SHP77 treated with DMSO at 0.1 percent for 48 hours (cell line): ENCODE measurements around the gene GIPC2.
"Not testable (repeated sequence)": the region's sequence is repeated elsewhere in the genome, so short reads cannot be mapped to it uniquely, and the experiment has no call there.

Experiments used
- DNase-seq: peaks from one replicate; lab custom pipeline; 2025; lab: John Stamatoyannopoulos, UW

The GIPC2 gene

GRCh38 chr1:78095593-78095992, 49.8 kb downstream of the GIPC2 start:
- no peak for DNase-seq

- no peak for DNase-seq
These were observed 50.3 kb downstream of the GIPC2 start for GRCh38 chr1:78096017-78096416.

- no peak for DNase-seq
These were observed 51.2 kb downstream of the GIPC2 start for GRCh38 chr1:78096976-78097375.

GRCh38 chr1:78101051-78101450, 55.3 kb downstream of the GIPC2 start:
- no peak for DNase-seq

- no peak for DNase-seq
These were observed 55.7 kb downstream of the GIPC2 start for GRCh38 chr1:78101514-78101913.

GRCh38 chr1:78102082-78102481, 56.3 kb downstream of the GIPC2 start:
- no peak for DNase-seq

GRCh38 chr1:78102916-78103315, 57.1 kb downstream of the GIPC2 start:
- DNase-seq = no peak

- no peak for DNase-seq
These were observed 58.6 kb downstream of the GIPC2 start for GRCh38 chr1:78104322-78104721.

- not testable (repeated sequence) for DNase-seq
These were observed 63.9 kb downstream of the GIPC2 start for GRCh38 chr1:78109659-78110058.

- no peak for DNase-seq
These were observed 67.6 kb downstream of the GIPC2 start for GRCh38 chr1:78113156-78113916.

- DNase-seq = peak; percentile 16
These were observed 68.5 kb downstream of the GIPC2 start for GRCh38 chr1:78114034-78114956.

GRCh38 chr1:78120485-78120884, 74.7 kb downstream of the GIPC2 start:
- DNase-seq = not testable (repeated sequence)

GRCh38 chr1:78121710-78122109, 75.9 kb downstream of the GIPC2 start:
- no peak for DNase-seq

- no peak for DNase-seq
These were observed 76.6 kb downstream of the GIPC2 start for GRCh38 chr1:78122389-78122788.

- DNase-seq = no peak
These were observed 80.7 kb downstream of the GIPC2 start for GRCh38 chr1:78126506-78126905.

GRCh38 chr1:78132174-78132947, 86.6 kb downstream of the GIPC2 start:
- no peak for DNase-seq

GRCh38 chr1:78132948-78133322, 87.2 kb downstream of the GIPC2 start:
- no peak for DNase-seq

- DNase-seq = no peak
These were observed 90.9 kb downstream of the GIPC2 start for GRCh38 chr1:78136680-78137079.

GRCh38 chr1:78141531-78142231, 95.9 kb downstream of the GIPC2 start:
- DNase-seq = no peak

- DNase-seq = no peak
These were observed 97.0 kb downstream of the GIPC2 start for GRCh38 chr1:78142736-78143135.

- DNase-seq = no peak
These were observed 97.4 kb downstream of the GIPC2 start for GRCh38 chr1:78143152-78143551.

- no peak for DNase-seq
These were observed 97.9 kb downstream of the GIPC2 start for GRCh38 chr1:78143673-78144072.
